ENCODE measurements around the gene CPTP.

The CPTP gene

GRCh38 chr1:1330366-1331067 lies 5.9 kb downstream of the CPTP start:
- no peak overlapping the region for H3K4me3 ChIP-seq (ENCODE audit: low read depth, low read length)
- TF ChIP-seq CTCF (IDR thresholded peaks at IDR 0.05; ENCODE audit: low read depth, low read length) = no peak

- no peak within 1 kb of the TSS for H3K4me3 ChIP-seq (ENCODE audit: low read depth, low read length)
- TF ChIP-seq CTCF (IDR thresholded peaks at IDR 0.05; ENCODE audit: low read depth, low read length) = no peak
Measured at GRCh38 chr1:1331068-1331965, 6.7 kb downstream of the CPTP start, which contains the start of gene TAS1R3. TAS1R3 (plus strand) TSS chr1:1331280; CDS start chr1:1331346, 66 bp downstream.

- TF ChIP-seq CTCF (IDR thresholded peaks at IDR 0.05; ENCODE audit: low read depth, low read length) = no peak
- H3K4me3 ChIP-seq (ENCODE audit: low read depth, low read length) = no peak overlapping the region
Measured at GRCh38 chr1:1332031-1332755, 7.6 kb downstream of the CPTP start.

GRCh38 chr1:1332774-1333480 lies 8.3 kb downstream of the CPTP start:
- TF ChIP-seq CTCF (IDR thresholded peaks at IDR 0.05; ENCODE audit: low read depth, low read length) = no peak
- H3K4me3 ChIP-seq (ENCODE audit: low read depth, low read length) = no peak overlapping the region

GRCh38 chr1:1333551-1334241 lies 9.1 kb downstream of the CPTP start:
- TF ChIP-seq CTCF (IDR thresholded peaks at IDR 0.05; ENCODE audit: low read depth, low read length) = no peak
- H3K4me3 ChIP-seq (ENCODE audit: low read depth, low read length) = no peak overlapping the region

GRCh38 chr1:1334835-1335234 lies 10.2 kb downstream of the CPTP start:
- no peak for TF ChIP-seq CTCF (IDR thresholded peaks at IDR 0.05; ENCODE audit: low read depth, low read length)
- no peak overlapping the region for H3K4me3 ChIP-seq (ENCODE audit: low read depth, low read length)

Data from WI38 (cell line).